HepG2 (cell line): ENCODE results near the gene LIM2. TPM values are rescaled to one million over a fixed set of nuclear protein-coding genes. Genes with fewer than 3 reads are reported as not detected.

Source experiments
- ATRX ChIP-seq: sonication (generic); formaldehyde crosslinking; IDR thresholded peaks from 2 replicates; pipeline ENCODE4 v1.4.0; 2020; ENCODE audit warnings: missing genetic modification reagents, borderline replicate concordance
- BCLAF1 ChIP-seq: fragments of 450-650 bp; IDR thresholded peaks from 2 replicates; pipeline ENCODE4 v1.6.1; 2017; ENCODE audit warnings: mild to moderate bottlenecking
- CBX5 ChIP-seq: sonication (generic); formaldehyde crosslinking; IDR thresholded peaks from 2 replicates; pipeline ENCODE4 v1.4.0; 2020; ENCODE audit warnings: missing genetic modification reagents, borderline replicate concordance
- FOXO4 ChIP-seq: sonication (generic); formaldehyde crosslinking; conservative IDR thresholded peaks from 2 replicates; pipeline ENCODE4 v1.8.1; 2023; ENCODE audit warnings: missing genetic modification reagents
- HMG20B ChIP-seq: conservative IDR thresholded peaks from 2 replicates; pipeline ENCODE4 v1.6.1; 2016; ENCODE audit warnings: missing genetic modification reagents, missing compliant biosample characterization
- MAFF ChIP-seq: IDR thresholded peaks from 2 replicates; pipeline ENCODE4 v1.6.1; 2011; ENCODE audit warnings: low read depth, low read length, improper control_type of control experiment
- SNRNP70 ChIP-seq: fragments of 200-400 bp; formaldehyde crosslinking; IDR thresholded peaks from 2 replicates; pipeline ENCODE4 v1.6.1; 2017; ENCODE audit warnings: mild to moderate bottlenecking, low read depth, low read length, moderate library complexity
- SPEN ChIP-seq: sonication (generic); formaldehyde crosslinking; IDR thresholded peaks from 2 replicates; pipeline ENCODE4 v1.5.1; 2020; ENCODE audit warnings: low read depth, mild to moderate bottlenecking, missing genetic modification reagents
- ZFAT ChIP-seq: sonication (generic); formaldehyde crosslinking; conservative IDR thresholded peaks from 2 replicates; pipeline ENCODE4 v1.8.1; 2023; ENCODE audit warnings: missing genetic modification reagents, inconsistent platforms
- ZHX2 ChIP-seq, 2 experiments: sonication (generic) in 1 of 2; formaldehyde crosslinking in 1 of 2; IDR thresholded peaks; 2 replicates each; pipeline versions ENCODE4 v1.6.1 to v1.9.0; 2014 to 2022; ENCODE audit warnings: antibody characterized with exemption in 1 of 2, borderline replicate concordance in 1 of 2, inconsistent platforms in 1 of 2, low read depth in 1 of 2, missing genetic modification reagents in 1 of 2
- ZKSCAN5 ChIP-seq: sonication (generic); formaldehyde crosslinking; IDR thresholded peaks from 2 replicates; pipeline ENCODE4 v1.5.1; 2020; ENCODE audit warnings: mild to moderate bottlenecking, missing genetic modification reagents
- ZMAT5 ChIP-seq: sonication (generic); formaldehyde crosslinking; IDR thresholded peaks from 2 replicates; pipeline ENCODE4 v1.5.0; 2020; ENCODE audit warnings: mild to moderate bottlenecking, low read depth, missing genetic modification reagents, borderline replicate concordance
- ZNF337 ChIP-seq: sonication (generic); formaldehyde crosslinking; IDR thresholded peaks from 2 replicates; pipeline ENCODE4 v1.5.1; 2020; ENCODE audit warnings: missing genetic modification reagents, low read depth, mild to moderate bottlenecking, borderline replicate concordance
- ZNF784 ChIP-seq: sonication (generic); formaldehyde crosslinking; IDR thresholded peaks from 2 replicates; pipeline ENCODE4 v1.5.1; 2020; ENCODE audit warnings: missing genetic modification reagents, mild to moderate bottlenecking, borderline replicate concordance
- ZNF850 ChIP-seq: sonication (generic); formaldehyde crosslinking; conservative IDR thresholded peaks from 2 replicates; pipeline ENCODE4 v1.9.0; 2021; ENCODE audit warnings: mild to moderate bottlenecking, missing genetic modification reagents
- ZNF883 ChIP-seq: sonication (generic); formaldehyde crosslinking; IDR thresholded peaks from 2 replicates; pipeline ENCODE4 v1.5.1; 2020; ENCODE audit warnings: mild to moderate bottlenecking, missing genetic modification reagents; ENCODE audit errors: not compliant biosample characterization
- polyA plus RNA-seq, 8 experiments: library from polyadenylated mRNA; depleted of rRNA in 3 of 8; stranded (reverse) in 7 of 8; unstranded in 1 of 8; fragments of >200 nt; fragmentation: Illumina TruSeq in 4 of 8; extraction: Trizol in 4 of 8; gene quantifications; 2 replicates each; pipeline versions ENCODE4 v1.2.1 to v1.2.3, GENCODE V29; 2011 to 2016; ENCODE audit warnings: low read depth in 4 of 8, missing spikeins in 1 of 8, mixed read lengths in 1 of 8; ENCODE audit not compliant: insufficient read depth in 1 of 8
- total RNA-seq, 5 experiments: library from RNA; depleted of rRNA; stranded (reverse); fragments of >200 nt; fragmentation: Illumina TruSeq; extraction: Trizol; gene quantifications; 2 replicates each; pipeline ENCODE4 v1.2.3, GENCODE V29; 2016; ENCODE audit warnings: low read depth in 1 of 5

The LIM2 gene
- total and polyA plus RNA-seq, 2 of the 13 experiments (the other 11 are each of a cell fraction or from before 2014, with no cell fraction given): 1.3 TPM; not detected in 1

GRCh38 chr19:51367565-51368365 is 20.0 kb downstream of the LIM2 start (continued):
- no peak for TF ChIP-seq ZHX2 (IDR thresholded peaks at IDR 0.05; ENCODE audit: low read depth)
- no peak; the same call in 1 of the 2 replicates for TF ChIP-seq ZHX2 (CRISPR knock-in tag; IDR thresholded peaks at IDR 0.05; ENCODE audit: borderline replicate concordance)
- no peak for TF ChIP-seq MAFF
- TF ChIP-seq SNRNP70: no peak
- no peak for TF ChIP-seq ZNF883
- no peak for TF ChIP-seq ZNF337 (CRISPR knock-in tag)
- TF ChIP-seq HMG20B: no peak
- TF ChIP-seq ZKSCAN5 (CRISPR knock-in tag): no peak
- TF ChIP-seq CBX5: no peak
- TF ChIP-seq ATRX (CRISPR knock-in tag): no peak
- TF ChIP-seq SPEN (CRISPR knock-in tag): peak; percentile 43; the same call in 1 of the 2 replicates
- no peak for TF ChIP-seq BCLAF1
- no peak for TF ChIP-seq ZFAT (CRISPR knock-in tag)
- TF ChIP-seq ZNF850 (CRISPR knock-in tag): no peak
- TF ChIP-seq ZNF784 (CRISPR knock-in tag): peak; percentile 60; the same call in 1 of the 2 replicates
- no peak for TF ChIP-seq ZMAT5
- TF ChIP-seq FOXO4 (CRISPR knock-in tag): no peak
